PC-9 (cell line): ENCODE measurements around the gene TES. TPM values are rescaled to one million over a fixed set of nuclear protein-coding genes. Genes with fewer than 3 reads are reported as not detected.

Experiments used
- BruUV-seq: library from RNA; stranded (reverse); fragments of 400-500 nt; replicated peaks from 2 replicates; lab custom pipeline; 2021; lab: Mats Ljungman, UMichigan
- CTCF ChIA-PET: fragments of 300-600 bp; sonication (Branson Sonifier 250); formaldehyde crosslinking; loops from one replicate; lab custom pipeline; 2022; ENCODE audit warnings: antibody characterized with exemption; lab: Charles Lee
- POLR2A ChIA-PET: fragments of 300-600 bp; sonication (Branson Sonifier 250); formaldehyde crosslinking; loops from one replicate; lab custom pipeline; 2022; ENCODE audit warnings: antibody characterized with exemption; ENCODE audit not compliant: unreplicated experiment; lab: Charles Lee
- DNase-seq, 2 experiments: peaks; one replicate each; pipeline versions ENCODE4 v3.0.0 to v3.0.0-alpha.2; 2015 to 2022; ENCODE audit warnings: mixed read lengths in 1 of 2
- H2AFZ ChIP-seq: fragments of 200-600 bp; sonication (generic); 2 replicates; pipeline ENCODE4 v1.8.1; 2017; ENCODE audit warnings: antibody characterized with exemption
- H3F3A ChIP-seq: fragments of 200-600 bp; sonication (generic); 2 replicates; pipeline ENCODE4 v1.8.1; 2017; ENCODE audit warnings: antibody characterized with exemption, mild to moderate bottlenecking, low read depth; ENCODE audit not compliant: insufficient read depth
- H3K27ac ChIP-seq: fragments of 200-600 bp; sonication (generic); 2 replicates; pipeline ENCODE4 v1.6.1; 2016; ENCODE audit warnings: mixed run types
- H3K27me3 ChIP-seq: fragments of 200-600 bp; sonication (generic); 2 replicates; pipeline ENCODE4 v1.6.1; 2016; ENCODE audit warnings: low read depth, mixed run types; ENCODE audit not compliant: insufficient read depth
- H3K36me3 ChIP-seq: fragments of 200-600 bp; sonication (generic); 2 replicates; pipeline ENCODE4 v1.6.1; 2016; ENCODE audit warnings: low read depth, mixed run types
- H3K4me1 ChIP-seq: fragments of 200-600 bp; sonication (generic); replicated peaks from 2 replicates; pipeline ENCODE4 v1.6.1; 2016; ENCODE audit warnings: mixed run types; ENCODE audit not compliant: insufficient read depth
- H3K4me2 ChIP-seq: fragments of 200-600 bp; sonication (generic); 2 replicates; pipeline ENCODE4 v1.6.1; 2017; ENCODE audit warnings: mixed run types
- H3K4me3 ChIP-seq: fragments of 200-600 bp; sonication (generic); 2 replicates; pipeline ENCODE4 v1.6.1; 2016; ENCODE audit warnings: mixed run types
- H3K79me2 ChIP-seq: fragments of 200-600 bp; sonication (generic); 2 replicates; pipeline ENCODE4 v1.6.1; 2017; ENCODE audit warnings: low read depth, mixed run types
- H3K9me2 ChIP-seq: fragments of 200-600 bp; sonication (generic); 2 replicates; pipeline ENCODE4 v1.8.1; 2017; ENCODE audit warnings: mild to moderate bottlenecking; ENCODE audit not compliant: insufficient read depth
- H3K9me3 ChIP-seq: fragments of 200-600 bp; sonication (generic); 2 replicates; pipeline ENCODE4 v1.8.1; 2016; ENCODE audit warnings: low read depth; ENCODE audit not compliant: insufficient read depth
- H4K20me1 ChIP-seq: fragments of 200-600 bp; sonication (generic); 2 replicates; pipeline ENCODE4 v1.8.1; 2017; ENCODE audit not compliant: insufficient read depth
- EZH2 ChIP-seq: fragments of 200-600 bp; sonication (generic); IDR thresholded peaks from 2 replicates; pipeline ENCODE4 v1.8.0; 2017; ENCODE audit warnings: antibody characterized with exemption, low read depth
- intact Hi-C: fragments of 100-400 bp; cut with micrococcal nuclease; formaldehyde crosslinking; loops from one replicate; pipeline ENCODE4 v1.10.0; 2022; ENCODE audit not compliant: unreplicated experiment
- total RNA-seq: library from RNA; stranded (reverse); gene quantifications from 2 replicates; pipeline ENCODE4 v1.2.3, GENCODE V29; 2021
- TF ChIP-seq, protein P1 (sequence below): fragments of 200-600 bp; sonication (generic); conservative IDR thresholded peaks from 2 replicates; pipeline ENCODE4 v1.6.1; 2017; ENCODE audit warnings: mixed run types, antibody characterized with exemption, mild to moderate bottlenecking, moderate library complexity

TES gene
- total RNA-seq, 1 experiment from 2014 or later, result 210 TPM

DNA sequence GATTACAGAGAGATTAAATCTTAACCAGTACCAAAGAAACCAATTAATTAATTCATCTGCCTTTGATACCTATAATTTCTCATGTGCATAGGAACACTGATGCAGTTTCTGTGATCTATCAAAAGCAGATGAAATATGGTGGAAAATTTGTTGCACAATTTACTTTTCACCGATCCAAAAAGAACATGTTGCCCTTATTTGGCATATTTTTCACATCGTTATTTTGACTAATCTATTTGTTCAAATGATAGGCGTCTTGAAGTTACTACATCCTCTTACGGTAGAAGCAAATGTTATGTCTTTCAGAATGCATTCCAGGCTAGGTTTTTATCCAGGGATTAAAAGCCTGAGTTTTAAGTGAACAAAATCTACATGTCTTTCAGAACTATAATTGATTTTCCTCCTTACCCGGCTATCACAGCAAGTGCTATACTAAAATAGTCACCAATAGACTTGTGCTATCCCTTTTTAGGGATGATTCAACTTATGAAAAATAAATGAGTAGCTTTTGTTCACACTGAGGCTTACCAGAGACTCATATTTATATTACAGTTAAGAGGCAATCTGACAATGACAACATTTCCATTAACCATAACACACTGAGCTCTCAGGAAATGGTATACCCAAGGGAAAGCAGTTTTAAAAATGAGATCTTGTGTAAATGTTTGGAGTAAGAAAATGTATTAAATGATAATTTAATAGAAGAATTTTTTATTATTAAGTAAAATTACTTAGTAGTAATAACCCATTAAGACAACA lies 16.8 kb upstream of the TES start:
- H4K20me1 ChIP-seq, result no peaks in the 10 kb centered on the region
- H3K9me3 ChIP-seq, result no peaks in the 10 kb centered on the region
- POLR2A ChIA-PET, result no interaction called here
- no peak overlapping the region for H3K4me3 ChIP-seq
- no peaks in the 10 kb centered on the region for H3K79me2 ChIP-seq
- no peak overlapping the region for H3K4me2 ChIP-seq
- H3K36me3 ChIP-seq, result no peaks in the 10 kb centered on the region
- H3F3A ChIP-seq, result no peaks in the 10 kb centered on the region
- intact Hi-C loops, result no loop called here
- H2AFZ ChIP-seq, result no peak overlapping the region
- H3K27ac ChIP-seq, result no peak overlapping the region
- TF ChIP-seq, protein P1, sequence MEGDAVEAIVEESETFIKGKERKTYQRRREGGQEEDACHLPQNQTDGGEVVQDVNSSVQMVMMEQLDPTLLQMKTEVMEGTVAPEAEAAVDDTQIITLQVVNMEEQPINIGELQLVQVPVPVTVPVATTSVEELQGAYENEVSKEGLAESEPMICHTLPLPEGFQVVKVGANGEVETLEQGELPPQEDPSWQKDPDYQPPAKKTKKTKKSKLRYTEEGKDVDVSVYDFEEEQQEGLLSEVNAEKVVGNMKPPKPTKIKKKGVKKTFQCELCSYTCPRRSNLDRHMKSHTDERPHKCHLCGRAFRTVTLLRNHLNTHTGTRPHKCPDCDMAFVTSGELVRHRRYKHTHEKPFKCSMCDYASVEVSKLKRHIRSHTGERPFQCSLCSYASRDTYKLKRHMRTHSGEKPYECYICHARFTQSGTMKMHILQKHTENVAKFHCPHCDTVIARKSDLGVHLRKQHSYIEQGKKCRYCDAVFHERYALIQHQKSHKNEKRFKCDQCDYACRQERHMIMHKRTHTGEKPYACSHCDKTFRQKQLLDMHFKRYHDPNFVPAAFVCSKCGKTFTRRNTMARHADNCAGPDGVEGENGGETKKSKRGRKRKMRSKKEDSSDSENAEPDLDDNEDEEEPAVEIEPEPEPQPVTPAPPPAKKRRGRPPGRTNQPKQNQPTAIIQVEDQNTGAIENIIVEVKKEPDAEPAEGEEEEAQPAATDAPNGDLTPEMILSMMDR, result no peak
- TF ChIP-seq EZH2, result no peak
- no peak for DNase-seq
- no peaks in the 10 kb centered on the region for H3K9me2 ChIP-seq
- CTCF ChIA-PET, result no interaction called here
- no peaks in the 10 kb centered on the region for H3K27me3 ChIP-seq
- no peaks in the 10 kb centered on the region for H3K4me1 ChIP-seq
- BruUV-seq, result no TSS peak

GRCh38 chr7:116194115-116194514 lies 16.2 kb upstream of the TES start:
- ChIA-PET POLR2A (no interaction called here), CTCF (no interaction called here)
- intact Hi-C loops, result no loop called here
- H3K4me1 ChIP-seq, result no peaks in the 10 kb centered on the region
- no peak overlapping the region for H3K4me2 ChIP-seq
- H4K20me1 ChIP-seq, result no peaks in the 10 kb centered on the region
- H3K27ac ChIP-seq, result no peak overlapping the region
- H3F3A ChIP-seq, result no peaks in the 10 kb centered on the region
- H3K4me3 ChIP-seq, result no peak overlapping the region
- DNase-seq, result no peak
- TF ChIP-seq, protein P1, result no peak
- TF ChIP-seq EZH2, result no peak
- H3K9me3 ChIP-seq, result no peaks in the 10 kb centered on the region
- no peaks in the 10 kb centered on the region for H3K79me2 ChIP-seq
- H2AFZ ChIP-seq, result no peak overlapping the region
- H3K9me2 ChIP-seq, result no peaks in the 10 kb centered on the region
- BruUV-seq, result no TSS peak
- no peaks in the 10 kb centered on the region for H3K27me3 ChIP-seq
- H3K36me3 ChIP-seq, result no peaks in the 10 kb centered on the region

GRCh38 chr7:116195451-116195850 lies 14.9 kb upstream of the TES start:
- intact Hi-C loops, result no loop called here

More at GRCh38 chr7:116195451-116195850, 14.9 kb upstream of the TES start:
- DNase-seq, result no peak
- no peak overlapping the region for H3K4me2 ChIP-seq
- H3K9me3 ChIP-seq, result no peaks in the 10 kb centered on the region; the same call in 1 of the 2 replicates
- no peaks in the 10 kb centered on the region for H3K27me3 ChIP-seq
- H3K9me2 ChIP-seq, result no peaks in the 10 kb centered on the region
- ChIA-PET CTCF (no interaction called here), POLR2A (no interaction called here)
- BruUV-seq, result no TSS peak
- H4K20me1 ChIP-seq, result no peaks in the 10 kb centered on the region
- H3K36me3 ChIP-seq, result no peaks in the 10 kb centered on the region
- no peaks in the 10 kb centered on the region for H3K79me2 ChIP-seq
- TF ChIP-seq EZH2, result no peak
- TF ChIP-seq, protein P1, result no peak
- no peak overlapping the region for H3K4me3 ChIP-seq
- no peaks in the 10 kb centered on the region for H3F3A ChIP-seq
- H3K27ac ChIP-seq, result no peak overlapping the region
- no peak overlapping the region for H2AFZ ChIP-seq
- H3K4me1 ChIP-seq, result no peaks in the 10 kb centered on the region
